ENCODE data around the gene BAG3. TPM values are rescaled to one million over a fixed set of nuclear protein-coding genes. Genes with fewer than 3 reads are reported as not detected.
A peak's percentile ranks its signal among the peaks of the same experiment; 100 is the strongest.
"Not testable (repeated sequence)": the region's sequence is repeated elsewhere in the genome, so short reads cannot be mapped to it uniquely, and the experiment has no call there.

Gene BAG3
- total RNA-seq, 1 donor = 19.2 TPM

GRCh38 chr10:119655566-119656001, 4.4 kb downstream of the BAG3 start:
- peak overlapping the region; percentile 91 for H3K4me3 ChIP-seq (ENCODE audit: low read depth, low read length)
- no peak for TF ChIP-seq CTCF (IDR thresholded peaks at IDR 0.05; ENCODE audit: insufficient read depth, low read length)
- peak; percentile 87 for DNase-seq (ENCODE audit: low read depth)

DNA sequence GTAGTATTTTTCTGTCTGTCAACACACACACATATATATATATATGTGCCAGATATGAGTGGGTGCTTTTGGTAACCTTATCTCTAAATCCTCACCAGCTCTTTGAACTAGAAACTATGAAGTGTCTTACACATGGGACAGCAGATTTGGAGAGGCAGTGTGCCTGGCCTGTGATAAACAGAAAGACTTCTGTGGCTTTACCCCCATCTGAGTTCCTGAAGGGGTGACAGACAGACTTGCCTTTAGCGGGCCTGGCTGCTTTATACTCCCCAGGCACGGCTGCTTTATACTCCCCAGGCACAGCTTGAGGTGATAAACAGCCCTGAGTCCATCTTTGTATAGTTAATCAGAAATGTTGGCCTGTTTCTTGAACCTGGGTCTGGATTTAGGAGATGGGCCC, 5.6 kb downstream of the BAG3 start:
- no peak for DNase-seq (ENCODE audit: low read depth)
- H3K4me3 ChIP-seq (ENCODE audit: low read depth, low read length) = no peak overlapping the region
- TF ChIP-seq CTCF (IDR thresholded peaks at IDR 0.05; ENCODE audit: insufficient read depth, low read length) = no peak

- peak; percentile 47 for DNase-seq (ENCODE audit: low read depth)
- no peak for TF ChIP-seq CTCF (IDR thresholded peaks at IDR 0.05; ENCODE audit: insufficient read depth, low read length)
- no peak overlapping the region for H3K4me3 ChIP-seq (ENCODE audit: low read depth, low read length)
Measured at GRCh38 chr10:119657725-119658124, 6.5 kb downstream of the BAG3 start.

DNA sequence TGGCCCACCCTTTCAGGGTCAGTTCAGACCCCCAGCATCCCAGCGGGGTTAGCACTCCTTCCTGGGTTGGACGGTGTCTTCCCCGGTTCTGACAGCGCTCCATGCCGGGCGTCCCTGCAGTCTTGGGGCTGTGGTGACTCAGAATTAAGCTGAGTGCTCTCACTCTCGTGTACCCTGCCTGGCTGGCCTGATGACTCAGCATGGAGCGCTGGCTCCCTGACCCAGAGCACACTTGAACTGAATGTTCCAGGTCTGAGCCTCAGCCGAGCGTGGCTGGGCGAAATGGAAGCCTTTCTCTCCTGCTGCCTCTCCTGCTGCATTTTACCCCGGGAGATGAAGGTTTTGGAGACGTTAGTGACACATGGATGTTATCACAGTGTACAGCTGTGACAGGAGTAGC, 7.1 kb downstream of the BAG3 start:
- TF ChIP-seq CTCF (IDR thresholded peaks at IDR 0.05; ENCODE audit: insufficient read depth, low read length) = no peak
- H3K4me3 ChIP-seq (ENCODE audit: low read depth, low read length) = peak overlapping the region; percentile 27
- DNase-seq (ENCODE audit: low read depth) = peak; percentile 88

GRCh38 chr10:119659951-119660350, 8.8 kb downstream of the BAG3 start:
- TF ChIP-seq CTCF (IDR thresholded peaks at IDR 0.05; ENCODE audit: insufficient read depth, low read length) = no peak
- no peak overlapping the region for H3K4me3 ChIP-seq (ENCODE audit: low read depth, low read length)
- no peak for DNase-seq (ENCODE audit: low read depth)

GRCh38 chr10:119662076-119662605, 11.0 kb downstream of the BAG3 start:
- DNase-seq (ENCODE audit: low read depth); H3K4me3 ChIP-seq (ENCODE audit: low read depth, low read length): not testable (repeated sequence)

DNA sequence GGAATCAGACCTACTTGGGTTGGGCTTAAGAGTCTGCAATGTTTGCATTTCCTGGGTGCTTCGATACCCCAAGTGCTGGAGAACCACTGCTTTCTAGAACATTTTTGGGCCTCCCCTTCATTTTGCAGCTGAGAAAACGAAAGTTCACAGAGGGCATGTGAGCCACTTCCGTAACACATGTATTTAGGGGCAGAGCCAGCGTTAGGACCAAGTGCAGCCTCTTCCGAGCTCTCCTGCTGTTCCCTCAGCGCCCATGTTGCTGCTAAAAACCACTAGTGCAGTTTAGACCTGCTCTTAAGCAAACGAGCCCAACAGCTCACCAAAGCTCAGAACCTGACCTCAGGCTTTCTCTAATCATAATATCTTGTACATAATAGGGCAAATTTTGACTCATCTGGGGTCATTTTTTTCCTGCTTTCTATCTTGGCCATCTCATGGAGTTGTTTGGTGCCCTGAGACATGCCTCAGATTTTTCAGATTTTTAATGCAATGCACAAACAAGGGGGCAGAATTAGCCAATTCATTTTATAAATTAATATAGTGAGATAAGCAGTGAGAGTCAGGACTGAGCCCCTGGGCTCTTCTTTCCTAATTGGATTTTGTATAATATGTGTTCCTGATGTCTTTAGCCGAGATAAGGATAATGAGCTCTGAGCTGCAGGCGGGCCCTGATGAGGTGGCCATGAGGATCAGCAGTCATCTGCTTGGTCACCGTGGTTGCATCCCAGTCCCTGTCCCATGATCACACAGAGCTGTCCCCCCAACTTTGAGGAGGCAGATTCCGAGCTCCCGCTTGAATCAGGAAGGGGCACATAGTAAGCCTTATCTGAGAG, 12.9 kb downstream of the BAG3 start:
- DNase-seq (ENCODE audit: low read depth) = peak; percentile 28
- no peak for TF ChIP-seq CTCF (IDR thresholded peaks at IDR 0.05; ENCODE audit: insufficient read depth, low read length)
- H3K4me3 ChIP-seq (ENCODE audit: low read depth, low read length) = no peak overlapping the region

All from fibroblast of the aortic adventitia (primary cell).